Hematopoietic multipotent progenitor cell treated with erythropoietin and hydrocortisone succinate and interleukin-3 and kit ligand, for 4 days (in vitro differentiated cells): Measurements from ENCODE around the gene HSPB2.
A peak's percentile ranks its signal among the peaks of the same experiment; 100 is the strongest.
"Not testable (repeated sequence)": the region's sequence is repeated elsewhere in the genome, so short reads cannot be mapped to it uniquely, and the experiment has no call there.

Experiments used
- DNase-seq: peaks from one replicate; pipeline ENCODE4 v3.0.0-alpha.2; 2015

Gene HSPB2

GRCh38 chr11:111912535-111912934, at the start of gene HSPB2:
TSS of gene HSPB2 (plus strand) at chr11:111912734. CDS start at chr11:111912830, 96 bp downstream.
- no peak for DNase-seq

- DNase-seq = no peak
These were observed 42.4 kb upstream of the HSPB2 start for GRCh38 chr11:111870113-111870512.

- peak; percentile 61 for DNase-seq
These were observed 42.0 kb upstream of the HSPB2 start for GRCh38 chr11:111870522-111870885.

- peak; percentile 88 for DNase-seq
These were observed 41.4 kb upstream of the HSPB2 start, which contains the start of gene ALG9 for GRCh38 chr11:111870886-111871692. TSS of gene ALG9 (minus strand) at chr11:111871581. CDS start at chr11:111871482, 99 bp downstream.

- peak; percentile 16 for DNase-seq
These were observed 40.8 kb upstream of the HSPB2 start for GRCh38 chr11:111871693-111872161.

GRCh38 chr11:111878385-111878848, 34.1 kb upstream of the HSPB2 start:
- no peak for DNase-seq

GRCh38 chr11:111878849-111879636, 33.5 kb upstream of the HSPB2 start, which contains the start of the genes CFAP68 and FDXACB1:
TSS of gene CFAP68 (plus strand) at chr11:111879541. CDS start at chr11:111879561, 20 bp downstream.
TSS of gene FDXACB1 (minus strand) at chr11:111879165. CDS start at chr11:111879132, 33 bp downstream.
- peak; percentile 98 for DNase-seq

- DNase-seq = no peak
These were observed 32.9 kb upstream of the HSPB2 start for GRCh38 chr11:111879637-111879960.

GRCh38 chr11:111882202-111882601, 30.3 kb upstream of the HSPB2 start:
- no peak for DNase-seq

GRCh38 chr11:111885053-111885452, 27.5 kb upstream of the HSPB2 start:
- not testable (repeated sequence) for DNase-seq

- no peak for DNase-seq
These were observed 26.5 kb upstream of the HSPB2 start for GRCh38 chr11:111886032-111886431.

- DNase-seq = no peak
These were observed 25.7 kb upstream of the HSPB2 start for GRCh38 chr11:111886844-111887243.

- DNase-seq = no peak
These were observed 7.1 kb upstream of the HSPB2 start for GRCh38 chr11:111905411-111905810.

GRCh38 chr11:111906680-111907079, 5.9 kb upstream of the HSPB2 start:
- no peak for DNase-seq

GRCh38 chr11:111908639-111909305, 3.8 kb upstream of the HSPB2 start:
- DNase-seq = no peak

GRCh38 chr11:111909378-111909777, 3.2 kb upstream of the HSPB2 start:
- DNase-seq = no peak

- no peak for DNase-seq
These were observed 1.6 kb upstream of the HSPB2 start for GRCh38 chr11:111910676-111911562.

- no peak for DNase-seq
These were observed 752 bp upstream of the HSPB2 start, which contains the start of gene CRYAB for GRCh38 chr11:111911563-111912401. TSS of gene CRYAB (minus strand) at chr11:111911770. CDS start at chr11:111911724, 46 bp downstream.

- no peak for DNase-seq
These were observed 712 bp downstream of the HSPB2 start for GRCh38 chr11:111913031-111913861.

- DNase-seq = no peak
These were observed 1.5 kb downstream of the HSPB2 start for GRCh38 chr11:111913997-111914396.
